Muscle layer of duodenum (tissue), 2 donors: ENCODE data around the gene ASCC1.

Experiments
- H3K27ac ChIP-seq: one replicate; pipeline ENCODE4 v1.7.0; 2013; ENCODE audit warnings: mild to moderate bottlenecking, low read length
- H3K27me3 ChIP-seq: one replicate; pipeline ENCODE4 v1.7.0; 2013; ENCODE audit warnings: low read depth, mild to moderate bottlenecking, control low read depth, low read length
- H3K36me3 ChIP-seq, 2 donors: one replicate each; pipeline ENCODE4 v1.7.0; 2013; ENCODE audit warnings: low read length in 2 of 2, control low read depth in 1 of 2, mild to moderate bottlenecking in 1 of 2; ENCODE audit not compliant: insufficient read depth in 2 of 2, control insufficient read depth in 1 of 2
- H3K4me1 ChIP-seq, 2 donors: one replicate each; pipeline ENCODE4 v1.7.0; 2013; ENCODE audit warnings: low read length in 2 of 2, mild to moderate bottlenecking in 2 of 2, control low read depth in 1 of 2, moderate library complexity in 1 of 2; ENCODE audit not compliant: insufficient read depth in 2 of 2, control insufficient read depth in 1 of 2
- H3K4me3 ChIP-seq, 2 donors: one replicate each; pipeline ENCODE4 v1.7.0; 2013; ENCODE audit warnings: low read length in 2 of 2, low read depth in 1 of 2, mild to moderate bottlenecking in 1 of 2
- H3K9me3 ChIP-seq, 2 donors: one replicate each; pipeline ENCODE4 v1.7.0; 2013; ENCODE audit warnings: low read length in 2 of 2, control low read depth in 1 of 2, mild to moderate bottlenecking in 1 of 2; ENCODE audit not compliant: control insufficient read depth in 1 of 2
- donor health status: healthy.

Gene ASCC1

DNA sequence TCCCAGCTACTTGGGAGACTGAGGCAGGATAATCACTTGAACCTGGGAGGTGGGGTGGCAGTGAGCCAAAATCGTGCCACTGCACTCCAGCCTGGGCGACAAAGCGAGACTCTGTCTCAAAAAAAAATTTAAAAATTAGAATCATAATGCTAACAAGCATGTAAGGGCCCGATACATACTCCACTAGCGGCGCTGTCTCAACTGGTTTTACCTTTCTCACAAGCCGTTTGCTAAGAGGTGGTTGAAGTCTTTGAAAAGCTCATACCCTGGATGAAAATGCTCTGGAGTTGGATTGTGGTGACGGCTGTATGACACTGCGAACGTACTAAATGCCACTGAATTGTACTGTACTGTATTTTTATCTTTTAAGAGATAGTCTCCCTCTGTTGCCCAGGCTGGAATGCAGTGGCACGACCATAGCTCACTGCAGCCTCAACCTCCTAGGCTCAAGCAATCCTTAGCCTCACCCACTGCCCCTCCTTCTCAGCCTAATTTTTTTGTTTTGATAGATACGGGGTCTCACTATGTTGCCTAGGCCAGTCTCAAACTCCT, 157.7 kb downstream of the ASCC1 start:
- Histone ChIP-seq H3K36me3 (no peaks in the 10 kb centered on the region), H3K9me3 (no peaks in the 10 kb centered on the region), H3K4me3 (no peak overlapping the region), H3K27me3 (no peaks in the 10 kb centered on the region), H3K4me1 (no peaks in the 10 kb centered on the region), H3K27ac (no peak overlapping the region)

DNA sequence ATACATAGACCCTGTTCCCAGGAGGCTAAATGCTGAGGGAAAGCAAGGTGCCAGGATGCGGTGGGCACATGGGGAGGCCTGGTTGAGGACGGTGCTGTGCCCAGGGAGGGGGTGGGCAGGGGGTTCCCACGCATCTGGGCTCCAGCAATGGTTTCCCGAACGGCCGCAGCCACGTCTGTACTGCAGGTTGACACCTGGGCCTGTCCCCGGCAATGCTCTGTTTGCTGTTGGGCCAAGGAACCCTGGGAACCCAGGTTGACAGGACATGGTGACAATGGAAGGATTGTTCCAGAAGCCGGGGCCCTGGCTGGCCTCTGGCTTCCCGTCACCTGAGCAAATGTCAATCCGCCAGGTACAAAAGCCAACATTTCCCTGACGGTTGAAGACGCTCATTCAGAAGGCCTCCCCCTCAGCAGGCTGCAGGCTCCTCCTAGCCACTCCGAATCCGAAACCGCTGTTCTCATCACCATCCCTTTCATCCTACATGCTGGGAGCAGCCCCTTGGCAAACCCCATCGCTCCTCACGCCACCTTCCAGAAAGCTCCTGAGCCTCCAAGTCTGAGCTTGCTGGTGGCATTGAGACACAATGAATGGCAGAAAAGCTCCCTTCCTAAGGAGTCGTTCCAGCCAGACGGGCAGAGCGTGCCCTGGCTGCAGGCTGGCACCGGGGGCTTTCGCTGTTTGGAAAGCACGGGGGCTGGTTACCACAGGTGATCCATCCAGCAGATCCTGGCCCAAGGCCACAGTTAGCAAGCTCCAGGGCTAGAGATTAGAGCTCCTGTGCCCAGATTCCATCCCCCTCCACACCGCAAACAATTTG, 158.9 kb downstream of the ASCC1 start:
- Histone ChIP-seq H3K27me3 (no peaks in the 10 kb centered on the region), H3K4me1 (no peaks in the 10 kb centered on the region), H3K27ac (no peak overlapping the region), H3K9me3 (no peaks in the 10 kb centered on the region), H3K4me3 (no peak overlapping the region), H3K36me3 (no peaks in the 10 kb centered on the region)

DNA sequence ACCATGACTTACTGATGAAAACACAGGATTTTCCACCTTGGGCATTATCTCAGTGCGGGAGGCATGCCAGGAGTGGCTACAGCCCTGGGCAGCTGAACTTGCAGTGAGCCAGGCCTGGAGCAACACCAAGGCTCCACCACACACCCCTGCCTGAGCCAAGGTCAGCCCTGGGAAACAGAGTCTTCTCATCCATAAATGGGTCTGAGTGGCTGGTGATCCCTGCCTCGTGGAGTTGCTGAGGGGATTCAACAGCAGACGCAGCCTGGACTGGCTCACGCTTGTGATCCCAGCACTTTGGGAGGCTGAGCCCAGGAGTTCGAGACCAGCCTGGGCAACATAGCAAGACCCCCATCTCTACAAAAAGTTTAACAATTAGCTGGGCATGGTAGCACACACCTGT, 160.0 kb downstream of the ASCC1 start:
- no peak overlapping the region for H3K27ac ChIP-seq
- H3K9me3 ChIP-seq = no peaks in the 10 kb centered on the region
- H3K4me1 ChIP-seq = no peaks in the 10 kb centered on the region
- H3K4me3 ChIP-seq = no peak overlapping the region
- no peaks in the 10 kb centered on the region for H3K27me3 ChIP-seq
- H3K36me3 ChIP-seq = no peaks in the 10 kb centered on the region

DNA sequence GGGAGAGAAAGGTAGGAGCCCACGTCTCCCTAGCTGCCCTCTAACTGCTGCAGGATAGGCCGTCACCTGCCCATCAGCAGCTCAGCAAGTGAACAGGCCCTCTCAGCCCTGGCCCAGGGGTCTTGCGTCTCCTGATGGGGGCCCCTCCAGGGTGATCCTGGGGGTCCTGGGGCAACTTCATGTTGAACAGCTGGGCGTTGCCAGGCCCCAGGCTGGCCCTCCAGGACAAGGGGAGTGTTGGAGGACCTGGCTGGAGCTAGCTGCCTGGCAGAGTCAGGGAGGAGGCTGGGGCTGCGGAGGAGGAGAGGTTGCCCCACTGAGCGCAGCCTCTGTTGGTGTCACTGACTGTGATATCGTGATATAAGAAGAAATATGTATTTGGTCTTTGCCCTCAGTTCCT, 162.4 kb downstream of the ASCC1 start:
- Histone ChIP-seq H3K9me3 (no peaks in the 10 kb centered on the region), H3K27me3 (no peaks in the 10 kb centered on the region), H3K4me3 (no peak overlapping the region), H3K4me1 (peaks cover 0 to 5% of the 10 kb centered on the region in 2 donors), H3K27ac (no peak overlapping the region), H3K36me3 (no peaks in the 10 kb centered on the region)

DNA sequence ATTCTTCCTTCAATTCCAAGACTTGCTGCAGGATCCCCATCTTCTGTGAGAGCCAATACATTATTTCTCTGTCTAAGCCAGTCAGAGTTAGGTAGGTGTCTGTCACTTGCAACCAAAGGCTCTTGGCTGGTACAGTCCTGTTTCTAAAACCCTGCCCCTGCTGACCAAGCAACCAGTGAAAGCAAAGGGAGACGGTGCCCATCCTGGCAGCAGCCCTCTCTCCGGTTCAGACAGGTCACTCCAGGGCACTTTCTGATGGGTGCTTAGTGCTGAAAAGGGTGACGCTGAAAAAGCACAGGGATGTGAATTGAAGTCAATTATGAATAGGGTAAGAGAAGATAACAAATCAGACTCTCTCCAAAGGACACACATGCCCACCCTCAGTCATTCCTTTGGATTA, 165.2 kb downstream of the ASCC1 start:
- Histone ChIP-seq H3K4me1 (peaks cover 0 to 5% of the 10 kb centered on the region in 2 donors), H3K9me3 (no peaks in the 10 kb centered on the region), H3K36me3 (no peaks in the 10 kb centered on the region), H3K27ac (no peak overlapping the region), H3K27me3 (no peaks in the 10 kb centered on the region), H3K4me3 (no peak overlapping the region)

DNA sequence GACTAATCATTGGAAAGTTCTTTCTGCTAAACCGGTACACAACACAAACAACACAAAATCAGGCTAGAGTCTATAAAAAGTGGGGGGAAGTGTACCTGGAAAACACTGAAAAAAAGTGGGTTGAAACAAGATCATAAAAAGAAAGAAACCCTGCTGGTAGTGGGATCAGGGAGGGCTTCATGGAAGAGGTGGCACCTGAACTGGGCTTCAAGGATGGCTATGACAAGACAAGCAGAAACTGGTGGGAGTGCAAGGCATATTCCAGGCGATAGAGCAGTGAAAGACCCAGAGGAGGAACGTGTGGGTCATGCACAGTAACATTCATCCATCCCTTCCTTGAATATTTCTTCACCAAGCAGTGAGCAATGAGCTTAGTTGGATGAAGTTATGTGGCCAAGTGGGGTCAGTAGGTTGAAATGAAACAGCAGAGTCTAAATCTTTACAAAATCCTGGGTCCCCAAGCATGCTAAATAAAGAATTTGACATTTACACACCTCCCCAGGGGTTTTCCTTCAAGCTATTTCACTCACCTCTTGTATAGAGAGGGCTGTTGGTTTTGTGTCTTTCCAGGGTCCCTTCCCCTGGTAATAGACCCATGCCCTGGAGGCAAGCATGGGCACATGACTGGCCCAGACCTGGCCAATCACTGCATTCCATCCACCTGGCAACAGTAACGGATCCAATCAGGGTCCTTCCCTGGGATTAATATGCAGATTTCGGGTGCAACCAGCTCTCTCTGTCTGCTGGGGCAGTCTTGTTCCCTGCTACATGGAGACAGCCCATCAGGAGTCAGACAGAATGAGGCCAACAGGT, 165.9 kb downstream of the ASCC1 start:
- H3K4me1 ChIP-seq = peaks cover 0 to 5% of the 10 kb centered on the region in 2 donors
- H3K27me3 ChIP-seq = no peaks in the 10 kb centered on the region
- no peaks in the 10 kb centered on the region for H3K9me3 ChIP-seq
- no peak overlapping the region for H3K27ac ChIP-seq
- H3K4me3 ChIP-seq = no peak overlapping the region
- no peaks in the 10 kb centered on the region for H3K36me3 ChIP-seq

DNA sequence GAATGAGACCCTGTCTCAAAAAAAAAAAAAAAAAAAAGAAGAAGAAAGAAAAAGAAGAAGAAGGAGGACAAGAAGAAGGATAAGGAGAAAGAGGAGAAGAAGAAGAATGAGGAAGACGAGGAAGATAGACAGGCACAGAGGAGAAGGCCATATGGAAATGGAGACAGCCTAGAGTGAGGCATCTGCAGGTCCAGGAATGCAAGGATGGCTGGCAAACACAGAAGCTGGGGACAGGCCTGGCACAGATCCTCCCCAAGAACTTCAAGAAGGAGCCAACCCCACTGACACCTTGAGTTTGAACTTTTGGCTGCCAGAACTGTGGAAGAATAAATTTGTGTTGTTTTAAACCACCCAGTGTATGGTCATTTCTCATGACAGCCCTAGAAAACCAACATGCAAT, 166.6 kb downstream of the ASCC1 start:
- Histone ChIP-seq H3K4me3 (no peak overlapping the region), H3K4me1 (peaks cover 5 to 6% of the 10 kb centered on the region in 2 donors), H3K9me3 (no peaks in the 10 kb centered on the region), H3K27ac (no peak overlapping the region), H3K27me3 (no peaks in the 10 kb centered on the region), H3K36me3 (no peaks in the 10 kb centered on the region)

DNA sequence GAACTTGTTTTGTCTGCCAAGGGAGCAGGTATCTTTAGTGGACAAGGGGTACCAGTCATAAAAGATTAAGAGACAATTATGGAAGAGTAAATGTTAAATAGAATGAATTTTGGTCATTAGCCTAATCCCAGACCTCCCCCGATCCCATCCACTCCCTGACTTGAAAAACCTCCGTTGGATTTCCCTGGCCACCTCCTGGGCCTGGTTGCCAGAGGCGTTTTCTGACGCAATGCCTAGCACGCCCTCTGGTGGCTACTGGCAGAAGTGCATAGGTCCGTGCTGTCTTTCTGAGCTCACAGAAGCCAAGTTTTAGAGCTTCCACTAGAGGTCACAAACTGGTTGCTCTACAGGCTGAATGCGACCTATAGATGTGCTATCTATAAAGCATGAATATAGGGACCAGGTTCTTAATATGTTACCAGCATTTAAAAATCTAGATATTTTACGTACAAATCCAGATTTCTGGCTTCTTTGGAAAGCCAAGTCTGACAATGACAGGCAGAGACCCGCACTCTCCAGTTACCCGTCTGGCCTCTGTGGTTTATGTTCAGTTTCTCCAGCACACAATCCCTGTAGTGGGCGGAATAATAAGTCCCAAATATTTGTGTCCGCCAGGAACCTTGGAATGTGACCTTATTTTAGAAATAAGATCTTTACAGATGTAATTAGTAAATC, 167.5 kb downstream of the ASCC1 start:
- H3K4me1 ChIP-seq = peaks cover 5 to 11% of the 10 kb centered on the region in 2 donors
- no peak overlapping the region for H3K27ac ChIP-seq
- H3K36me3 ChIP-seq = no peaks in the 10 kb centered on the region
- H3K4me3 ChIP-seq = no peak overlapping the region
- no peaks in the 10 kb centered on the region for H3K9me3 ChIP-seq
- no peaks in the 10 kb centered on the region for H3K27me3 ChIP-seq
